HG03175 (cell line): ENCODE measurements around the gene DCBLD2.
"Not testable (repeated sequence)": the region's sequence is repeated elsewhere in the genome, so short reads cannot be mapped to it uniquely, and the experiment has no call there.

Experiments used
- ATAC-seq: cut with Tn5 transposase; IDR thresholded peaks from one replicate; pipeline ENCODE4 v1.9.1; 2021; ENCODE audit warnings: mild to moderate bottlenecking, moderate library complexity; ENCODE audit not compliant: unreplicated experiment

DCBLD2 gene

DNA sequence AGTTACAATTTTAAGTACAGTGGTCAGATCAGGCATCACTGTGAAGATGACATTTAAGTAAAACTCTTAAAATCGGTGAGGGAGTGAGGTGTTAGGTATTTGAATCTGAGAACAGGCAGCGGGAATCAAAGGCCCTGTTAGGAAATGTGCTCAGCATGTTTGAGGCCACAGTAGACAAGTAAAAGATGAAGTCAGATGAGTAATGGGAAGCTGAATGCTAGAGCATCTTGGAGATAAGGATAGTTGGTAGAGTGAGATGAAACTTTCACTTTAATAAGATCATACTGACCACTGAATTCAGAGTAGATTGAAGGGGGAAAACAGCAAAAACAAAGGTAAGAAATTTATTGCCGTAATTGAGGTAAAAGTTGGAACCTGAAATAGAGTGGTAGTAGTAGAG lies 61.6 kb downstream of the DCBLD2 start:
- no peak for ATAC-seq

DNA sequence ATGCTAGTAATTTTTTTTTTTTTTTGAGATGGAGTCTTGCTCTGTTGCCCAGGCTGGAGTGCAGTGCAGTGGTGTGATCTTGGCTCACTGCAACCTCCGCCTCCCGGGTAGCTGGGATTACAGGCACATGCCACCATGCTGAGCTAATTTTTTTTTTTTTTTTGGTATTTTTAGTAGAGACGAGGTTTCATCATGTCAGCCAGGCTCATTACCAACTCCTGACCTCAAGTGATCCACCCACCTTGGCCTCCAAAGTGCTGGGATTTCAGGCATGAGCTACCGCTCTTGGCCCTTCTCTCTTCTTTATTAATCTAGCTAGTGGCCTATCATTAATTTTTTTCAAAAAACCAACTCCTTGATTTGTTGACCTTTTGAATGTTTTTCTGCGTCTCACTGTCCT lies 70.4 kb downstream of the DCBLD2 start:
- ATAC-seq: not testable (repeated sequence)

DNA sequence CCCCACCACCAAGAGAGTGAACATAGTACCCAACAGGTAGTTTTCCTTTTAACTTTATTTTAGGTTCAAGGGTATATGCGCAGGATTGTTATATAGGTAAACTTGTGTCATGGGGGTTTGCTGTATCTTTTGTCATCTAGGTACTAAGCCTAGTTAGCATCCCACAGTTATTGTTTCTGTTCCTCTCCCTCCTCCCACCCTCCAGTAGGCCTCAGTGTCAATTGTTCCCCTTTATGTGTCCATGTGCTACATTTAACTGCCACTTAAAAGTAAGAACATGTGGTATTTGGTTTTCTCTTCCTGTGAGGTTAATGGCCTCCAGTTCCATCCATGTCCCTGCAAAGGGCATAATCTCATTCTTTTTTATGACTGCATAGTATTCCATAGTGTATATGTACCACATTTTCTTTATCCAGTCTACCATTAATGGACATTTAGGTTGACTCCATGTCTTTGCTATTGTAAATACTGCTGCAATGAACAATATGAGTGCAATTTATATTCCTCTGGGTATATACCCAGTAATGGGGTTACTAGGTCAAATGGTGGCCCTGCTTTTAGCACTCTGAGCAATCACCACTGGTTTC lies 72.2 kb downstream of the DCBLD2 start:
- ATAC-seq: no peak

DNA sequence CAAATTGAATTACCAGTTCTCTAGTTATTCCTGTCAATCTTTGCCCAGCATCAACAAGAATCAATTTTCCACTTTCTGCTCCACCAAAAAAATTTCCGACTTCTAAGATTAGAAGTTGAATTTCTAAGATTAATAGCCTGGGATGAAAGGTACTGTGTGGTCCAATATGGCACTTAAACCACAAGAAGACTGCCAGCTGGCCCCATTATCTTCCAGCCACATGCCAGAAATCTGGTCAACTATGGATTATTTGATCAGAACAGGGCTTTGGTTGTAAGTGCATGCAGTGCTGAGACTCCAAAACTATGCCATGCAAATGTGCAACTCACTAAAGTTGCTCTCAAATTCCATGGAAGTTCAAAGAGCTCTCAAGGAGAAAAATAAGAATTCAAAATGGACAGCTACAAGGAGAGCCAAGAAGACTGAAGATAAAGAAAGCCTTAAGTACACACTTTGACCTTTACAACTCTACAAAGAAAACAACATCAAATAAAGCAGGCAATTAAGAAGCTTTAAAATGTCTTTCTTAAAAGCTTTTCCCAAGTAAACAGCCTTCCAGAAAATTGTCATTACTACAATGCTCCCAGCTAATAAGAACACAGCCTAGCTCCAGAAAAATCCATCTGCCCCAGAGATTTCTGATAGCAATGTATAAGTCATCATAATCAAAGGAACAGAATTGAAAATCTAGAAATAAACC lies 74.1 kb downstream of the DCBLD2 start:
- ATAC-seq: no peak

DNA sequence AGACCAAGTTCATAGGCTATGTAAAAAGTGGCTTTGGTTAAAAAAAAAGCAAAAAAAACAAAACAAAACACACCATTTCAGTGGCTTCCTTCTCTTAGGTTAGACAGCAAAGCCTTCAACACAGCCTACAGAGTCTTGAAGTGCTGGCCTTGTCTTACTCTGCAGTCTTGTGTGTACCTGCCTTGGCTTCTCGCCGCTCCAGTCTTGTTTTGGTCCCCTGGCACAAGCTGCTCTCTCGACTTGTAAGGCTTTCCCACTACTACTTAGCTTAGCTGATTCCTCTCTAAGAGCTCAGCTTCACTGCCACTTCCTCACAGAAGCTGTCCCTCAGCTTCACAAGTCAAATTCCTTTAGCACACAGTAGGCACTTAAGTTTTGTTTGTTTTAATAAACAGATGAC lies 75.4 kb downstream of the DCBLD2 start:
- no peak for ATAC-seq

GRCh38 chr3:98824256-98824655 lies 77.2 kb downstream of the DCBLD2 start:
- ATAC-seq: no peak

GRCh38 chr3:98823791-98824190 lies 77.7 kb downstream of the DCBLD2 start:
- no peak for ATAC-seq

GRCh38 chr3:98821063-98821462 lies 80.4 kb downstream of the DCBLD2 start:
- ATAC-seq: no peak

GRCh38 chr3:98817547-98818041 lies 83.9 kb downstream of the DCBLD2 start:
- peak; percentile 87 for ATAC-seq

- no peak for ATAC-seq
Observed at GRCh38 chr3:98814817-98815420, 86.6 kb downstream of the DCBLD2 start.

DNA sequence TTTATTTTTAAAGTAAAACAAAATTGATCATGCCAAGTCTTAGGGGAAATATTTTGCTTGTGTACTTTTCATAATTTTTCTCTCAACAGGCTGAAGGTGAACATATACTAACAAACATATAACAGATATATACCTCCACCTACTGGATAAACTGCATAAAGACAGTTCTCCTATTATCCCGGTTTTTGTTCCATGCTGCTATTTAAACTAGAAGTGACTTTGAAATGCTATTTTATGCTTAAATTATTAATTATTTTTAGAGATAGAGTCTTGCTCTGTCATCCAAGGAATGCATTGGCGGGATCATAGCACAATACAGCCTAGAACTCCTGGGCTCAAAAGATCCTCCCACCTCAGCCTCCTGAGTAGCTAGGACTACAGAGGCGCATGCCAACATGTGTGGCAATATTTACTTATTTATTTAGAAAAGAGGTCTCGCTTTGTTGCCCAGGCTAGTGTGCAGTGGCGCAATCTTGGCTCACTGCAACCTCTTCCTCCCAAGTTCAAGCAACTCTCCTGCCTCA lies 88.6 kb downstream of the DCBLD2 start:
- peak; percentile 58 for ATAC-seq

- ATAC-seq: no peak
Observed at GRCh38 chr3:98811048-98811447, 90.4 kb downstream of the DCBLD2 start.

- ATAC-seq: no peak
Observed at GRCh38 chr3:98809557-98809956, 91.9 kb downstream of the DCBLD2 start.

DNA sequence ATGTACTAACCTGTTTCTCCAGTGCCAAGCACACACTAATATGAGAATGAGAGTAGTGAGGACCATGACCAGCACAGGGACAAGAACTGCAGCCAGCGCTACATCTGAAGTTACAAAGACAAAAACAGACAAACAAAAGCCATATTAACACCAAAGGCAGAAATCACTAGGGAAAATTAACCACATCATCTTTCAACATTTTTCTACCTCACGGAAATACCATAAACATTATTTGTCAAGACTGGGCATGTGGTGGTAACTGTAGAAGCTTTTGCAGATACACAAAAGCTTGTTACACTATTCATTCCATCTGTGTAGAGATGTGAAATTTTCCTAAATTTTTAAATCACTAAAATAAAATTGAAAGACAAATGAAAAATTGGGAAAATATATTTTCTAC lies 93.4 kb downstream of the DCBLD2 start:
- no peak for ATAC-seq

GRCh38 chr3:98807561-98807960 lies 93.9 kb downstream of the DCBLD2 start:
- no peak for ATAC-seq

DNA sequence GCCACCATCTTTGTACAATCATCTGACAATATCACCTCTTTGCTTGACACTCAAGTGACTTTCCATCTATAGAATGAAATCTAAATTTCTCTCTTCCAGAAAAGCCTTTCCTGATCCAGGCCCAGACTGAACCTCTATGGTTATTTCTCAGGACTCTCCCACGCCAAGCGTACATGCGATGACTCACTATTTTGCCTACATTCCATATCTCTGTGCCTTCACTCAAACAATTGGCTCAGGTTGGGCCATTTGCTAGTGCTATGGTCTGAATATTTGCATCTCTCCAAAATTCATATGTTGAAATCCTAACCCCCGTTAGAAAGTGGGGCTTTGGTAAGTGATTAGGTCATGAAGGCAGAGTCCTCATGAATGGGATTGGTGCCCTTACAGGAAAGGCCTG lies 94.5 kb downstream of the DCBLD2 start:
- no peak for ATAC-seq

- no peak for ATAC-seq
Observed at GRCh38 chr3:98806521-98806920, 95.0 kb downstream of the DCBLD2 start.

DNA sequence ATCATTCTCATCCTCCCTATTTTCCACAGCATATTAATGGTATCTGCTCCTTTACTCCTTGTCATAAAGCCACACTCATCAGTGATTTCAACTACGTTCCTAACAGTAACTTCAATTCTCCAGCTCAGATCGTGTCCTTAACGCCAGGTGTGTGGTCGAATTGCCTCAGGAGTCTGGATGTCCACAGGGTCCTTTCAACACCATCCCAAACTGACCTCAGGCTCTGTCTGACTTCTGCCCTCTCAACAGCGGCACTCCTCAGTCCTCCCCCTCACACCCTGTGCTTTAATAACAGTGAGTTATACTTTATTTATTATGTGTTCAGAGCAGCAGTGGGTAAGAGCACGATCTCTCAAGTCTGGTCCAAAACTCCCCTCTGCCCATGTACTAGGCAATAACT lies 95.9 kb downstream of the DCBLD2 start:
- no peak for ATAC-seq

DNA sequence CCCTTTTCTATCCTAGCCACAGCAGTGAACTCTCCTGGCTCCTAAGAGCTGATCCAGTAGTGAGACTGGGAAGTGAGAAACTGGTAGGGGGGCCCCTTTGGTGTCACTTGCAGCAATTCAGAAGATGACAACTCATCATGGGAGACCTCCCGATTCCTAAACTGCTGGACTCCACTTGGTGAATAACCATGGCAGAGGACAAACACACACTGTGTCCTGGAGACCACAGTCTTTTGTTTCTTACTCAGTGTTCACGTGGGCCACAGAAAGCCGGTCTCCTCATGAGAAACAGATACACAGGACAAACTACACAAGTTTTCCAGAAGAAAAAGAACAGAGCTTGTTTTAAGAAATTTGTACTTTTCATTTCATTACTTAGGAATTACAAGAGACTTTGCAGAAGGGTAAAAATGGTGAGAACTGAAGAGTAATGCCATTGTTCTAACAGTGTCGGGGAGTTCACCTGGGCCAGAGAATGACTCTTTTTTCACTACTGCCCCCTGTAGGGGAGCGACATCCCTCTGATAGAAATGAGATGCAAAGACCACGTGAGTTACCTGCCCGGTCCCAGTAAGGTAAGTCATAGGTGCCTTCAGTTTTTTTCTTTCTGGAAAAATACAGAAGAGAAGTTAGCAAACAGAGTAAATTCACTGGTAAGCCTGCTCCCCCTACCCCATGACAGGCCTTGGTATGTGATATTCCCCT lies 100.3 kb downstream of the DCBLD2 start:
- no peak for ATAC-seq

DNA sequence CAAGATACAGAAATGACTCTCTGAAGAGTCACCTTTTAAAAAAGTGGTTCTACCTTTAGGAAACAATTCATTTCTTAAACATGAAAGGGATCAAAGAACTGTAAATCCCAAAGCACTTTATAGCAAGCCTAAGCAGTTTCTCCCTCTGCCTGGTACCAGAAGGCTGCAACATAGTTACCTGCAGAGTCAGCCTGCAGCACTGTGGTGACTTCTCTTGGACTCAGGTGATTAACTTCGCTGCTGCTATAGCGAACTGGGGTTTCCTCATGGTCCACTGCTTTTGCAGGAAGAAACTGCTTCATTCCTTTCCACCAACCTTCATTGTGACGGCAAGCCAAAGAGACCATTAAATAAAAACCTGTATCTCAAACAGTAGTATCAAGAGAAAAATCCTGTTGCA lies 101.1 kb downstream of the DCBLD2 start:
- ATAC-seq: no peak

DNA sequence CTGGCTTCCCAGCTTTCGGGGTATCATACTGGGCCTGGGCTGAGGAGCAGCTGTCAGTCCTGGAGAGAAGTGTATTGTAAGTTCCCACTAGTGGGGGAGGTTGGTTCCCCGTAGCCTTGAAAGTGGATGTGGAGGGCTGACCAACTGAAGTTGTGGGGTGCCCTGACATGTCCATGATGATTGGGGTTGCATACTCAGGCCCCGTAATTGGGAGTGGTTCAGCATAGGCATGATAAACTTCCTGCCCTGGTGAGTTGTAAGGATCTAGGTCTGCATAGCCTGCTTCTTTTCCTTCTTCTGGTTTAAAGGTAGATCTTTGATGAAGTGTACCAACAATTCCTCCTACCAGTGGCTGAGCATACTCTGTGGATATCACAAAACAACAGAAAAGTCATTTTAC lies 102.0 kb downstream of the DCBLD2 start:
- no peak for ATAC-seq
